Measurements from ENCODE around the gene RFPL3.

RFPL3 gene

DNA sequence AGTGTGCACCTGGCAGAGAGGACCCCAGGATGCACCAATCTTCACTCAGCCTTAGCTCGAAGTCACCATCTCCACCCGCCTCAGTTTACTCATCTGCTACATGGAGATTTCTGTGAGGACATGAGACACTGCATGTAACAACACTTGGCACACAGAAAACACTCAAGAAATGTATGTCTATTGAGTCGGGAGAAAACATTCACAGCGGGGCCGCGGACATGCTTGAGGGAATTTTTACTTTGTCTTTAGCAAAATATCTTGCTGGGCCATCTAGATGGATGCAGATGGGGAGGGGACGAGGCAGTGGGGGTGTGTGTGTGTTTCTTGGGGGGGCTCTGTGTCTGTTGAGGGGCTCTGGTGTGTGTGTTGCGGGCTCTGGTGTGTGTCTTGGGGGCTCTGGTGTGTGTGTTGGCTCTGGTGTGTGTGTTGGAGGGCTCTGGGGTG lies 28.4 kb upstream of the RFPL3 start:
- TF ChIP-seq POLR2AphosphoS5 (IDR thresholded peaks at IDR 0.05; ENCODE audit: low read depth) (no peak), SPI1 (IDR thresholded peaks at IDR 0.05; ENCODE audit: borderline replicate concordance, low read depth) (no peak), CTCF (IDR thresholded peaks at IDR 0.05; ENCODE audit: insufficient read depth, low read length) (no peak), GABPA (IDR thresholded peaks at IDR 0.05; ENCODE audit: low read depth) (no peak)
- TF ChIP-seq, protein P1, sequence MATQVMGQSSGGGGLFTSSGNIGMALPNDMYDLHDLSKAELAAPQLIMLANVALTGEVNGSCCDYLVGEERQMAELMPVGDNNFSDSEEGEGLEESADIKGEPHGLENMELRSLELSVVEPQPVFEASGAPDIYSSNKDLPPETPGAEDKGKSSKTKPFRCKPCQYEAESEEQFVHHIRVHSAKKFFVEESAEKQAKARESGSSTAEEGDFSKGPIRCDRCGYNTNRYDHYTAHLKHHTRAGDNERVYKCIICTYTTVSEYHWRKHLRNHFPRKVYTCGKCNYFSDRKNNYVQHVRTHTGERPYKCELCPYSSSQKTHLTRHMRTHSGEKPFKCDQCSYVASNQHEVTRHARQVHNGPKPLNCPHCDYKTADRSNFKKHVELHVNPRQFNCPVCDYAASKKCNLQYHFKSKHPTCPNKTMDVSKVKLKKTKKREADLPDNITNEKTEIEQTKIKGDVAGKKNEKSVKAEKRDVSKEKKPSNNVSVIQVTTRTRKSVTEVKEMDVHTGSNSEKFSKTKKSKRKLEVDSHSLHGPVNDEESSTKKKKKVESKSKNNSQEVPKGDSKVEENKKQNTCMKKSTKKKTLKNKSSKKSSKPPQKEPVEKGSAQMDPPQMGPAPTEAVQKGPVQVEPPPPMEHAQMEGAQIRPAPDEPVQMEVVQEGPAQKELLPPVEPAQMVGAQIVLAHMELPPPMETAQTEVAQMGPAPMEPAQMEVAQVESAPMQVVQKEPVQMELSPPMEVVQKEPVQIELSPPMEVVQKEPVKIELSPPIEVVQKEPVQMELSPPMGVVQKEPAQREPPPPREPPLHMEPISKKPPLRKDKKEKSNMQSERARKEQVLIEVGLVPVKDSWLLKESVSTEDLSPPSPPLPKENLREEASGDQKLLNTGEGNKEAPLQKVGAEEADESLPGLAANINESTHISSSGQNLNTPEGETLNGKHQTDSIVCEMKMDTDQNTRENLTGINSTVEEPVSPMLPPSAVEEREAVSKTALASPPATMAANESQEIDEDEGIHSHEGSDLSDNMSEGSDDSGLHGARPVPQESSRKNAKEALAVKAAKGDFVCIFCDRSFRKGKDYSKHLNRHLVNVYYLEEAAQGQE (IDR thresholded peaks at IDR 0.05; ENCODE audit: insufficient replicate concordance, low read depth), result no peak
- H3K4me3 ChIP-seq (replicated peaks; ENCODE audit: insufficient read depth, low read length), result no peak overlapping the region
- DNase-seq (ENCODE audit: low read depth in 1 of 2, low spot score in 1 of 2), result no peak
- H3K27me3 ChIP-seq (ENCODE audit: insufficient read depth, poor library complexity, severe bottlenecking), result no peaks in the 10 kb centered on the region
- H3K27ac ChIP-seq (replicated peaks), result no peak overlapping the region

DNA sequence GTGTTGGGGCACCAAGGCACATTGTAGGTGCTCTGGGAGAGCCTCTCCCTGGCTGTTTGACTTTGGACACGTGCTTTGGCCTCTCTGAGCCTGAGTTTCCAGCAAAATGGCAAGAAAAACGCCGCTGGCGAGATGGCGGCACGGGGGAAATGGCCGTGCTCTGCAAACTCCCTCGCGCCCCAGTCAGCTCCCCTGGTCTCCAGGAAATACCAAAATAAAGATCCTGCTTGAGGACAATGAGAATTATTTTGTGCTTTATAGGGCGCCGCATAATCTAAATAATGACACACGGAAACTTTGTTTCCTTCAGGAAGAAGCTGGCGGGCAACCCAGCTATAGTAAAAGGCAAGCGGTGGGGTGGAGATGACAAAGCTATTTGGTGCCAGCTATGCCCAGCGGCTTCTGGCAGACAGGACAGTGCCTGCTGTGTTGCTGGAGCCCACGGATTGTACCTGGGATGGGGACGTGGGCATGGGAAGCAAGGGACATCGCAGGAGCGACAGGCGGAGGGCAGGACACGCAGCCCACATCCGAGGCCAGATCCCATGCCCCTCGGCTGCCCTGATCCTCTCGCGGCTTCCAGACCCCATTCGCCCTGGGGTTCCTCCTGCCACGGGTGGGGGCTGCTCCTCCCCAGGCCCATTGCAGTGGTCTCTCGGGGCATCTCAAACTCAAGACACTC lies 26.3 kb upstream of the RFPL3 start:
- DNase-seq (ENCODE audit: low read depth in 1 of 2, low spot score in 1 of 2), result no peak
- H3K27ac ChIP-seq (replicated peaks), result no peak overlapping the region
- H3K4me3 ChIP-seq (replicated peaks; ENCODE audit: insufficient read depth, low read length), result no peak overlapping the region
- TF ChIP-seq CTCF (IDR thresholded peaks at IDR 0.05; ENCODE audit: insufficient read depth, low read length) (no peak), POLR2AphosphoS5 (IDR thresholded peaks at IDR 0.05; ENCODE audit: low read depth) (no peak), SPI1 (IDR thresholded peaks at IDR 0.05; ENCODE audit: borderline replicate concordance, low read depth) (no peak), GABPA (IDR thresholded peaks at IDR 0.05; ENCODE audit: low read depth) (no peak)
- TF ChIP-seq, protein P1 (IDR thresholded peaks at IDR 0.05; ENCODE audit: insufficient replicate concordance, low read depth), result no peak
- H3K27me3 ChIP-seq (ENCODE audit: insufficient read depth, poor library complexity, severe bottlenecking), result no peaks in the 10 kb centered on the region

- H3K4me3 ChIP-seq (replicated peaks; ENCODE audit: insufficient read depth, low read length), result no peak overlapping the region
- H3K27me3 ChIP-seq (ENCODE audit: insufficient read depth, poor library complexity, severe bottlenecking), result peaks cover under 1% of the 10 kb centered on the region
- no peak overlapping the region for H3K27ac ChIP-seq (replicated peaks)
- no peak for DNase-seq (ENCODE audit: low read depth in 1 of 2, low spot score in 1 of 2)
- TF ChIP-seq GABPA (IDR thresholded peaks at IDR 0.05; ENCODE audit: low read depth), result no peak
- TF ChIP-seq POLR2AphosphoS5 (IDR thresholded peaks at IDR 0.05; ENCODE audit: low read depth), result no peak
- TF ChIP-seq SPI1 (IDR thresholded peaks at IDR 0.05; ENCODE audit: borderline replicate concordance, low read depth), result no peak
- TF ChIP-seq CTCF (IDR thresholded peaks at IDR 0.05; ENCODE audit: insufficient read depth, low read length), result no peak
- TF ChIP-seq, protein P1 (IDR thresholded peaks at IDR 0.05; ENCODE audit: insufficient replicate concordance, low read depth), result no peak
These were observed 25.5 kb upstream of the RFPL3 start for GRCh38 chr22:32331918-32332725.
